SIG-M5 treated with dmso at 0.1 percent for 504 hours (cell line): Measurements from ENCODE around the gene MATR3.
"Not testable (repeated sequence)": the region's sequence is repeated elsewhere in the genome, so short reads cannot be mapped to it uniquely, and the experiment has no call there.

Source experiments
- DNase-seq: peaks from one replicate; lab custom pipeline; 2025; ENCODE audit not compliant: unreplicated experiment; lab: John Stamatoyannopoulos, UW

The MATR3 gene

DNA sequence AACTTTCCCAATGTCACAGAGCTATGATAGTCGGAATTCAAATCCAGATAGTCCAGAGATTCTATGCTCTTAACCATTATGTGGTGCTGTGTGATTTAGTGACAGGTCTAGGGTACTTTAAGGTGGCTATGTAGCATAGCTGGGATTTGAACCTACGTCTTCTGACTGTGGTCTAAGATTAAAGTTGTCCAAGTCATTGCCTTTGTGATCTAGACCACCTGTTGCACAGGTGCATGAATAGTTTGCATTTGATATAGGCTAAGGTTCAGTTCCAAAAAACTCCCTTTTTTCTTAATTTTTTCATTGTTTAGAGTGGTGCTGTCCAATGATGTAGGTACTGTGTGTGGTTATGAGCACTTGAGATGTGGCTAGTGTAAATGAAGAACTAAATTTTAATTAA, 50.6 kb downstream of the MATR3 start:
- no peak for DNase-seq

DNA sequence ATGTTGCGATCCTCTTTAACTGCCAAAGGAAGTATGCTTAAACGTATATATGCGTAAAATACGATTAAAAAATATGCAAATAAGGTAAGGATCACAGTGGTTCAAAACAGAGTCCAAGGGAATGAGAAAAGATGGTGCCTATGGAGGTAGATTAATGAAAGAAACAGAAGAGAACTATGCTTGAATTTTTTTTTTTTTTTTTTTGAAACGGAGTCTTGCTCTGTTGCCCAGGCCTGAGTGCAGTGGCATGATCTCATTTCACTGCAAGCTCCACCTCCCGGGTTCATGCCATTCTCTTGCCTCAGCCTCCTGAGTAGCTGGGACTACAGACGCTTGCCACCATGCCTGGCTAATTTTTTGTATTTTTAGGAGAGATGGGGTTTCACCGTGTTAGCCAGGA, 51.9 kb downstream of the MATR3 start:
- not testable (repeated sequence) for DNase-seq

DNA sequence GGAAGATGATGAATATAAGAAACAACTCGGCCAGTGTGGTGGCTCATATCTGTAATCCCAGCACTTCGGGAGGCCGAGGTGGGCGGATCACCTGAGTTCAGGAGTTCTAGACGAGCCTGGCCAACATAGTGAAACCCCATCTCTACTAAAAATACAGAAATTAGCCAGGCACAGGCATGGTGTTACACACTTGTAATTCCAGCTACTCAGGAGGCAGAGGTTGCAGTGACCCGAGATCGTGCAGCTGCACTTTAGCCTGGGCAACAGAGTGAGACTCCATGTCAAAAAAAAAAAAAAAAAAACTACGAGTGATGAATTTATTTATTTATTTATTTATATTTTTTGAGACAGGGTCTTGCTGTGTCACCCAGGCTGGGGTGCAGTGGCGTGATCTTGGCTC, 54.3 kb downstream of the MATR3 start:
- DNase-seq: not testable (repeated sequence)

DNA sequence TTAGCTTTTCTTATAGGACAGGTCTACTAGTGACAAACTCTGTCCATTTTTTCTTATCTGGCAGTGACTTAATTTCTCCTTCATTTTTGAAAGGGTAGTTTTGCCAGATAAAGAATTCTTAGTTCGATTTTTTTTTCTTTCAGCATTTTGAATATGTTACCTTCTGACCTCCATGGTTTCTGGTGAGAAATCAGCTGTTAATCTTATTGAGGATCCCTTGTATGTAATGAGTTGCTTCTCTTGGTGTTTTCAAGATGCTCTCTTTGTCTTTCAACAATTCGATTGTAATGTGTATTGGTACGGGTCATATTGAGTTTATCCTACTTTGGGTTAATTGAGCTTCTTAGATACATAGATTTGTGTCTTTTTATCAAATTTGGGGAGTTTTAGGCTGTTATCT, 60.6 kb downstream of the MATR3 start:
- DNase-seq: no peak

DNA sequence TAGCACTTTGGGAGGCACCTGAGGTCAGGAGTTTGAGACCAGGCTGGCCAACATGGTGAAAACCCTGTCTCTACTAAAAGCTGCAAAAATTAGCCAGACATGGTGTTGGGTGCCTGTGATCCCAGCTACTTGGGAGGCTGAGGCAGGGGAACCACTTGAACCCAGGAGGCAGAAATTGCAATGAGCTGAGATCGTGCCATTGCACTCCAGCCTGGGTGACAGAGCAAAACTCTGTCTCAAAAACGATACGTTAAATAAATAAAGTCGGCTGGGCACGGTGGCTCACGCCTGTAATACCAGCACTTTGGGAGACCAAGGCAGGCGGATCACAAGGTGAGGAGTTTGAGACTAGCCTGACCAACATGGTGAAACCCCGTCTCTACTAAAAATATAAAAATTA, 62.4 kb downstream of the MATR3 start:
- DNase-seq: not testable (repeated sequence)

DNA sequence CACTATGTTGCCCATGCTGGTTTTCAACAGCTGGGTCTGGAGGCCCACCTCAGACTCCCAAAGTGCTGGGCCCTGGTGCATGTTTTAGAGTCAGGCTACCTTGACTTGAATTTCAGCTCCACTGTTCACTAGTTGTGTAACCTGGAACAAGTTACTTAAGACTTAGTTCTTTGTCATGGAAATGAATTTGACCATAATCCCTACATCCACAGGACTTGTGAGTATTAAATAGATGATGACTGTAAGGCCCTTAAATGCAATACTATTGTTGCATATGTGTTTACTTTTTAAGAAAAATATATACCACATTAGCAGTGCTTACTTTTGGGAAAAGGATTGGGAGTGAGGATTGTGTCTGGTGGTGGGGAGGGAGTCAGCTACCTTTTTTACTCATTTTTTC, 64.5 kb downstream of the MATR3 start:
- DNase-seq: no peak

DNA sequence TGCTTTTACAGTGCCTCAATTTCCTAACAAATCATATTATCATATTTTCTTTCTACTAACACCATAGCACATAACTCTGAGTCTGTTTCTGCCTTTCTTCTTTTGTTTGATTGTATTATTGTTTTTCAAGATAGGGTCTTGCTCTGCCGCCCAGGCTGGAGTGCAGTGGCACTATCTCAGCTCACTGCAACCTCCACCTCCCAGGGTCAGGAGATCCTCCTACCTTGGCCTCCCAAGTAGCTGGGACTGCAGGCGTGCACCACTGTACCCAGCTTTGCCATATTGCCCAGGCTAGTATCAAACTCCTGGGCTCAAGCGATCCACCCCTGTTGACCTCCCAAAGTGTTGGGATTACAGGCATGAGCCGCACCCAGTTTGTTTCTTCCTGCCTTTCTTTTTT, 66.8 kb downstream of the MATR3 start:
- no peak for DNase-seq

DNA sequence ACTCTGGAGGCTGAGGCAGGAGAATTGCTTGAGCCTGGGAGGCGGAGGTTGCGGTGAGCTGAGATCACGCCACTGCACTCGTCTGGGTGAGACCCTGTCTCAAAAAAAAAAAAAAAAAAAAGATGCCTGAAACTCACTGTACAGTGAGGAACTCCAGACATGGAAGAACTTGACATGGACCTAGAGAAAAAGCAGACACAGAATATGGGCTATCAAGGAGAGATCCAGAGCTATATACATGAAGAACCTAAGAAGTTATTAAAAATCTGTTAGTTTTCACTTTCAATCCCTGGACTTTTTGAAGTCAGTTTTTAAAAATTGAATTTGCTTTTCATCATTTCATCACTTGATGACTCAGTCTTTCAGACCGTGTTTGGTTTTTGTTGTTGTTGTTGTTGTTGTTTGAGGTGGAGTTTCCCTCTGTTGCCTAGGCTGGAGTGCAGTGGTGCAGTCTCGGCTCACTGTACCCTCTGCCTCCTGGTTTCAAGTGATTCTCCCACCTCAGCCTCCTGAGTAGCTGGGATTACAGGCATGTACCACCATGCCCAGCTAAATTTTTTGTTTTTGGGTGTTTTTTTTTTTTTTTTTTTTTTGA, 68.4 kb downstream of the MATR3 start:
- DNase-seq: no peak

DNA sequence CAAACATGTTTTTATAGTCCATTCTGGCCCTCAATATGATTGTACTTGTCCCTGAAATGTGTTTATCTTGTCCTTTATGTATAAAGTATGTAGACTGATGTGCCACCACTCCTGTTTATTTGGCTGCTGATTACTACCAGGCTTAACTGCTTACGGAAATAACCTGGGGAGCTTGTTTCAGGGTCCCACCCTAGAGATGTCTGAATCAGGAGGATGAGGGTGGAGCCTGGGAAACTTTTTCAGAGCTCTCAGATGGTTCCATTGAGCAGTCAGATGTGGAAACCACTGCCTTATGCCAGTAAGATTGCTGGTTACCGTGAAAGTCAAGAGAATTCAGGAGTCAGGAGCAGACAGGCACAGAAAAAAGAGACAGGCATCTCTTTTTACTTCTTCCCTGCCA, 70.4 kb downstream of the MATR3 start:
- no peak for DNase-seq

DNA sequence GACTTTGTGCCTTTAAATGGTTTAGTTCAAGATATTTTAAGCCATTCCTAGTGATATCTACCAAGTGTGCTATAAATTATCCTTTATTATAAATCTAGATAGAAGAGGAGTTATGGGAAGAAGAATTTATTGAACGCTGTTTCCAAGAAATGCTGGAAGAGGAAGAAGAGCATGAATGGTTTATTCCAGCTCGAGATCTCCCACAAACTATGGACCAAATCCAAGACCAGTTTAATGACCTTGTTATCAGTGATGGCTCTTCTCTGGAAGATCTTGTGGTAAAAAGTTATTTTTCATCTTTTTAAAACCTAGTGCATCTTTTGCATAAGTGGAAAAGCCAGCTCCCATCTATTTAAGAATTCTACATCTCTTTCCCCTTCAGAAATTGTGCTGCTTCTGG, 70.9 kb downstream of the MATR3 start:
- no peak for DNase-seq

DNA sequence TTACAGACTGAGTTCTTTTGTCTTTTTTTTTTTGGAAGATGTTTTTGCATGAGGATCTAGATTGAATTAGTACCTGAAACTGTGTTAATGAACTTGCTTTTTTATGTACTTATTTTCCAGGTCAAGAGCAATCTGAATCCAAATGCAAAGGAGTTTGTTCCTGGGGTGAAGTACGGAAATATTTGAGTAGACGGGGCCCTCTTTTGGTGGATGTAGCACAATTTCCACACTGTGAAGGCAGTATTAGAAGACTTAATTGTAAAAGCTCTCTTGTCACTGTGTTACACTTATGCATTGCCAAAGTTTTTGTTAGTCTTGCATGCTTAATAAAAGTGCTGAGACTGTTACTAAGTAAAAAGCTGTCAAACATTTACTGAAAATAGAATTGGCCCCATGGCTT, 75.1 kb downstream of the MATR3 start:
- no peak for DNase-seq

DNA sequence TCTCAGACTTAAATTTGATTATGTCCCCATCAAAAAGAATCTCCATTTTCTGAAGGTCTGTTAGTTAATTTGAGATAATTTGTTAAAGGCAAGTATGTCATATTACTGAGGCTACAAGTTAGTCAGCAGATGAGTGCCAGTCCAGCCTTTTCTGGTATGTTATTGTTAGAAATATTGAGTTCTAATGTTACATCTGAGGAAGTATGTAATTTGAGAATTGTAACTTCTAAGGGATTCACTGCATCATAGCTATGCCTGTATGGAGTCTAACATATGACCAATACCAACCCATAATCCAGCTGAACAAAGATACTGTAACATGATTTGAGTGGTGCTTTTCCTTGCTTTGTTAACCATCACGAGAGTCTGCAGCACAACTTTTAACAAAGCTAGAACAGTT, 75.6 kb downstream of the MATR3 start:
- DNase-seq: no peak

DNA sequence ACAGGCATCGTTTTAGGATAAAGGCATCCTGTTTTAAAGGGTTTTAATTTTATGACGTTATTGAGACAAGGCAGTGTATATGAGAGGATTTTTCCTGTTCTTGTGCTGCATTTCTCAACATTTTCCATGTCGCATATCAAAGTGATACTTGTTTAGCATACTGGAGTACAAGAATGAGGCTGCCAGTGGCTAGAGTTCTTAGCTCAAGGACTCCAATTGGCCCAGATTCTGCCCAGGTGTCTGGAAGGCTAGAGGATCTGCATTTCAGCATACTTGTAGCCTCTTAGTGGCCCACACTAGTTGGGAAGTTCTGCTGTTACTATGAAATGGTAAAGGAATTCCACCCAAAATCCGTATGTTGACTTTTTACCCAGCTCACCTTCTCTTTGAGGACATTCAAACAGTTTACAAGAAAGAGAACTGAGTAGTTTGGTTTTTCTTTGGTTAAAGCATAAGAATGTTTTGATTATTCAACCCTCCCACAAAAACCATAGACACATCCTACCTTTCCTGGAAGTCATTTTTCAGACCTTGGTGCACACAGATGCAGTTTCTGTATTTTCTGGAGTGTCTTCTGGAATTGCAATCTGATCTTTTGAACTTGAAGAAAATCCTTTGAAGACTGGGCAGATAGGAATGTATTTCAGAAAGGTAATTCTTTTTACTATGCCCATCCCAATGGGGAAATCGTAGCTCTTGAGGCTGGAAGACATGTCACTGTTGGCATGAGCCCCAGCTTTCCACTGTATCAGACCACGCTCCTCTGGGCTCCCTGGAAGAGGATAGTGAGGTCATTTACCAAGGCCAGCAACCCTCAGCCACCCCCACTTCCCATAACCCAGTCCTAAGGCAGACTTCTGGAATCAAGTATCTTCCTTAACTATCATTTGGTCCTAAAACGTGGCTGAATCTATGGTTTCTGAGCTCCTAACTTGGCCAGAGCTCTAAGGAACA, 78.2 kb downstream of the MATR3 start:
- DNase-seq: no peak

DNA sequence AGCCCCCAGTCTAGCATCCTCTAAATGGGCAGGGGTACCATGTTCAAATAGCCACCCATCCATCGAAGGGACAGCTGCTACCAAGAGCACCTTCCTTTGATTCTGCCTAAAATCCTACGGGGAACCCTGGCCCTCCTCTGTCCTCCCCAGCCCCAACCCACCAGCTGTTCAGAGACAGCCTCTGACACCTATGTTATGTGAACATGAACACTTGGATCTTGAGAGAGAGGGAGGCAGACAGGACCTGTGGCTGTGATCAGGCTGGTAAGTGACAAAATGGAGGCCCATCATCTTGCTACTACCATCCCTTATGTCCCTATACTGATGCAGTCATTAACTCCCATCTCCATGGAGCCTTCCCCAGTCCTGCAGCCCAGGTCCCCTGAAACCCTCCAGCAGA, 81.4 kb downstream of the MATR3 start:
- DNase-seq: no peak

DNA sequence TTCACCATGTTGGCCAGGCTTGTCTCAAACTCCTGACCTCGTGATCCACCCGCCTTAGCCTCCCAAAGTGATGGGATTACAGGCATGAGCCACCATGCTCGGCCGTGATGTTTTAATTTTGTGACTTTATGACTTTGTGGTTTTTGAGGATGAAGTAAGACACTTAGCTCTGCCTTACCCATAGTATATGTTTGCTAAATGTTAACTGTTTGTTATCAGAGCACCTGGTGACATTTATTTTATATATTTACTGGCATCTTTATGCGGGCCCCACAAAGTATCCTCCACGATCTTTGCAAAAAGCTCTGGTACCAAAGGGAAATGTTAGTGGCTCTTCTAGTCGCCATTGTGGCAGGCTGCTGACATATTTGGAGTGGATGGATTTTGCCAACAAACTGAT, 82.8 kb downstream of the MATR3 start:
- no peak for DNase-seq

DNA sequence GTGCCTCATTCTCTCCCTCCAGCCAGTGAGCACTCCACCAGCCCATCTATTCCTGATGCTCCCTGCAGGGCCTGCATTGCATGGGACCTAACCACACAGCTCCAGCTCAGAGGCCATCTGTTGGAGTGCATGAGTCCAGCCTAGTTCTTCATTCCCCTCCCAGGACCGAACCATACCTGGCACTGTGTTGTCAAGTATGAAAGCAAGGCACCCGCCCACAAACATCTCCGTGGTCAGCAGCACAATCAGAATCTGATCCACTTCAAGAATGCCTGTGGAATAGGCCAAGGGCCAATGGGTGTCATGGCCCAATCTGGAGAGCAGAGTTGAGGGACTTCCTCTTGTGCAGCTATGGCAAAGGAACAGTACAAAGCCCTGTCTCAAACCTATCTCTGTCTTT, 83.7 kb downstream of the MATR3 start:
- no peak for DNase-seq

DNA sequence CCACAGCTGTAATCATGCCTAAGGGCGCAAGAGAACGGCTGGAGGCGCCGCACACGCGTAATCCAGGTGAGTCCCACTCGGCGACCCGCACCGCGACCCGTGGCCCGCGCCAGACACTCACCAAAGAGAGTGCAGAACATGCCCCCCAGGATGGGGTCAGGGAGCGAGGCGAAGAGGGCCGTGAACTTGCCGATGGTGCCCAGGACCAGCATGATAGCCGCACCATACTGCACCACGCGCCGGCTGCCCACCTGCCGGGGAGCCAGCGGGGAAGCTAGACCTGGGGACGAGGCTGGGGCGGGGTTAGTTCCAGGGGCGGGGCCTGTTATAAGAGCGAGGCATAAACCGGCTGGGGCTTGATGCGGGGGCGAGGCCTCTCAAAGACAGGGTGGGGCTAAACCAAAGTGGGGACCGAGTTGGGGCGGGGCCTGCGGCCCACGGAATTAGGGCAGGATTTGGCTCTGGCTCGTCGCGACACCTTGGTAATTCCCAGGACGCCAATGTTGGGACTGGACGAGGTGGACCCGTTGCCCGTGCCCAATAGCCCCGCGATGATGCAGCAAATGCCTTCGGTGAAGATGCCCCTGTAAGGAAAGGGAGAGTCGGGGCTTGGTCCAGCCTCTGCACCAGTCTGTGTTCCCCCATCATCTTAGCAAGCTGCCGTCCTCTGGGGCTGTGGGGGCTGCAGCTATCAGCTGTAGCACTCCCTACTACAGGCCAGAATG, 84.7 kb downstream of the MATR3 start:
- no peak for DNase-seq

DNA sequence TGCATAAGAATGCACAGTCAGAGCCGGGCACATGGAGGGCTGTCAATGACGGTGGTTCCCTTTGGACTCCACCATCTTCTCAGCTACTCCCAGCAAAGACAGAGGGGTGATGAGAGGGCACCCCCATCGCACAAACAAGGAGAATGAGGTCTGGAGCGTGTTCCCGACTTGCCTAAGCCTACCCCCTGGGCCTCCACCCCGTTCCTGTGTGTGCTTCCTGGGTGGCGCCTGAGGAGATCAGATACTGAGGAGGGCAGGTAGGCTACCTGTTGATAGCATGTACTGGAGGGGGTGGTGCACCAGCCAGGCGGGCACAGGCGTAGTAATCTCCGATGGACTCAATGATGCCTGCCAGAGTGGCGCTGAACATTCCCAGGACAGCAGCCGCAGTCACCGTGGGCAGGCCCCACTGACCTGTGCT, 85.4 kb downstream of the MATR3 start:
- no peak for DNase-seq

DNA sequence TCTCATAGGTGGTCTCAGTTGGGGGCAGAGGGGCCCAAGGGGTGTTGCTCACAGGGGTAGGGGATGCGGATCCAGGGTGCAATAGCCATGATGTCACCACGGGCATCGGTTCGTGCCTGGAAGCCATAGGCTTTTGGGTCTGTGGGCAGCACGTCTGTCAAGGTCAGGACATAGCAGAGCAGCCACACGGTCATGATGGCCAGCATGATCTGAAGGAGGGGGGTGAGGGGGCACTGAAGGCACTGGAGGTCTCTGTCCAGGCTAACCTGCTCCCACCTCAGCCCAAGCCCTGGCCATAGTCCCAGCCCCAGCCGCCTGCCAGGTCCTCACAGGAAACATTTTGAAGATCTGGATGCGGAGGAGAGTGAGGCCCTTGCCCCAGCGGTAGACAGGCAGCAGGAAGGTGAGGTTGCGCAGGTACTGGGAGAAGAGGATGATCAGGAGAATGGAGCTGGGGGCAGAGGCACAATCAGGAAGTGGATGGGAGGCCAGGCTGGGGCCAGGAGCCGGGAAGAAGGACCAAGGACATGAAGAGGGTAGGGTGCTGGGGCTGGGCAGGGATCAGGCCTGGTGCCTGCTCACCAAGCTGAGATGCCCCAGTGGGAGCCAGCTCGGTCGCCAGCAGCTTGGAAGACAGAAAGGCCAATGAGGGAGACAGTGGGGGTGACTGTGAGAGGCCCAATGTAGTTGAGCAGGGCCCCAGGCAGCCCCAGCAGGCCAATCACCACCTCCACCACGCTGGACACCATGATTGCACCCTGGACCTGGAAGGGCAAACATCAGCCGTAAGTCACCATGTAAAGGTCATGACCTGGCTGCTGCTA, 86.3 kb downstream of the MATR3 start:
- DNase-seq: no peak
